GM13977 (cell line): ENCODE measurements around the gene TTLL9.

ENCODE experiments used
- DNase-seq: peaks from one replicate; pipeline ENCODE4 v3.0.0; 2012; ENCODE audit warnings: low spot score
- CTCF ChIP-seq: IDR thresholded peaks from 2 replicates; pipeline ENCODE4 v1.5.1; 2012; ENCODE audit warnings: mild to moderate bottlenecking, control low read depth; ENCODE audit not compliant: insufficient read depth; ENCODE audit errors: extremely low read depth, missing control alignments
- in situ Hi-C: fragments of 300-500 bp; cut with MboI; formaldehyde crosslinking; loops from one replicate; pipeline ENCODE4 v1.12.0; 2022; ENCODE audit warnings: low sequenced_read_pairs, low pct_unique_long_range_greater_than_20kb, mixed read lengths, inconsistent platforms; ENCODE audit not compliant: unreplicated experiment

The TTLL9 gene

GRCh38 chr20:31908016-31908415, 37.6 kb downstream of the TTLL9 start:
- no peak for TF ChIP-seq CTCF
- in situ Hi-C loops: no loop called here
- no peak for DNase-seq

DNA sequence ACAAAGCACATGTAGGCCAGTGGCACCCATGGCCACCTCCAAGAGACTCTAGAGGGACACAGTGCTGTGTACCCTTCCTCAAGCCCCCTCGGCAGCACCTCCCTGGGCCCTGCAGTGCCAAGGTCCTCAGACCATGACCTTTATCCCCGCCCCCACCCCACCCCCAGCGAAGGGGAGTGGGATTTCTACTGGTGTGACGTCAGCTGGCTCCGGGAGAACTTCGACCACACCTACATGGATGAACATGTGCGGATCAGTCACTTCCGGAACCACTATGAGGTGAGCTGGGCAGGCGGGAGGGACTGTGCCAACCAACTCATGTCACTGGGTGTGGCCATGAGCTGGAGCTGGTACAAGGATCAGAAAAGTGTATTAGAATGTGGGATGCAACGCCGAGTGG, 38.0 kb downstream of the TTLL9 start:
- DNase-seq: no peak
- no peak for TF ChIP-seq CTCF
- in situ Hi-C loops: no loop called here

- TF ChIP-seq CTCF: no peak
- in situ Hi-C loops: no loop called here
- no peak for DNase-seq
These were observed 39.0 kb downstream of the TTLL9 start for GRCh38 chr20:31909253-31910070.

GRCh38 chr20:31910071-31910803, 39.8 kb downstream of the TTLL9 start:
- no peak for TF ChIP-seq CTCF
- DNase-seq: no peak
- in situ Hi-C loops: no loop called here

DNA sequence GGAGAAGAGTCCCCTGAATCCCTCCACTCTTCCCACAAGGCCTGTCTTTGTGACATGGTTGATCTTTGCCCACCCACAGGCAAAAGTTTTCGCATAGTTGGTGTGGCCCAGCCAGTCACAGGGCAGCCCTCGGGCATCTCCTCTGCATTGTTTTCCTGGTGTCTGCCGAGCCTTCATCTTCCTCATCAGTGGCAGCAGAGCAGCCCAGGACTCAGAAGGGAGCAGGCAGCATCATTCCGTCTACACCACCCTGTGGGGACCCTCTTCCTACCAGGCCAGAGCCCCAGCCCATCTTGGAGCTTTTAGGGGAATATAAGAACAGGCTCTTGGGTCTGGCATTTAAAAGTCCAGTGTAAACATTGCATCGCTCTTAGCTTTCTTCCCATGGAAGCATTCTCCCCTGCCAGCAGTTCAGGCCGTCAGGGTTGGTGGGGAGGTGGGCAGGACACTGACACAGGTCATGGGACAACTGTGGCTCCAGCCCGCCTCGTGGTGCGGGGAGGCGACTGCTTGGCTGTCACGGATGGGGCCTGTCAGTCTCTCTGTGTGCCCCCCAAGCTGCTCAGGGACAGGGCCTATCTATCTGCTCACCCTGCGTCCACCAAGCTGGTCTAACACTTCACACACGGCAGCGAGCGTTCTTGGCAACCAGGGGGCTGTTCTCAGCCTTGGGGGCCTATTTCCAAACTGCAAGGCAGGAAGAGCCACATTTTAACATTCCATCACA, 43.2 kb downstream of the TTLL9 start:
- in situ Hi-C loops: no loop called here
- no peak for TF ChIP-seq CTCF
- DNase-seq: no peak

- no peak for DNase-seq
- in situ Hi-C loops: no loop called here
- no peak for TF ChIP-seq CTCF
These were observed 43.7 kb downstream of the TTLL9 start for GRCh38 chr20:31914170-31914569.
